Tibial artery (tissue), 4 donors: ENCODE data around the gene KRTAP10-1.

ENCODE experiments used
- DNase-seq, 2 donors: peaks; one replicate each; pipeline ENCODE4 v3.0.0-alpha.2; 2019
- H3K27ac ChIP-seq, 2 donors: fragments of 200-600 bp; sonication (generic) in 1 of 2; 1 replicate in 1 of 2; 2 replicates in 1 of 2; pipeline ENCODE4 v1.5.1; 2018 to 2019; ENCODE audit warnings: mild to moderate bottlenecking in 1 of 2
- H3K27me3 ChIP-seq, 2 donors: fragments of 200-600 bp; sonication (generic) in 1 of 2; one replicate each; pipeline versions ENCODE4 v1.5.1 to v1.6.0; 2016 to 2019
- H3K36me3 ChIP-seq, 3 donors: fragments of 200-600 bp; sonication (generic) in 2 of 3; one replicate each; pipeline ENCODE4 v1.5.1; 2016 to 2019; ENCODE audit warnings: mild to moderate bottlenecking in 2 of 3
- H3K4me1 ChIP-seq, 4 donors: fragments of 200-600 bp; sonication (generic) in 2 of 4; 1 replicate in 3 of 4; 2 replicates in 1 of 4; pipeline ENCODE4 v1.5.1; 2016 to 2019
- H3K4me3 ChIP-seq, 2 donors: fragments of 200-600 bp; sonication (generic) in 1 of 2; 1 replicate in 1 of 2; 2 replicates in 1 of 2; pipeline ENCODE4 v1.5.1; 2018 to 2019; ENCODE audit warnings: mild to moderate bottlenecking in 2 of 2
- H3K9me3 ChIP-seq, 3 donors: fragments of 200-600 bp; sonication (generic) in 1 of 3; one replicate each; pipeline ENCODE4 v1.5.1; 2016 to 2019
- CTCF ChIP-seq, 2 experiments: fragments of 200-600 bp in 1 of 2; fragments of 450-650 bp in 1 of 2; IDR thresholded peaks; one replicate each; pipeline ENCODE4 v1.5.1; 2017 to 2019; ENCODE audit warnings: antibody characterized with exemption in 2 of 2, mild to moderate bottlenecking in 1 of 2, moderate library complexity in 1 of 2
- intact Hi-C: fragments of 100-400 bp; cut with DNase I; formaldehyde crosslinking; loops from one replicate; pipeline ENCODE4 v1.15.0; 2023; ENCODE audit warnings: low total_unique reads

KRTAP10-1 gene

GRCh38 chr21:44533121-44533890, 6.7 kb downstream of the KRTAP10-1 start:
- TF ChIP-seq CTCF (IDR thresholded peaks at IDR 0.05) = no peak
- H3K4me3 ChIP-seq = no peak overlapping the region
- intact Hi-C loops = no loop called here
- H3K9me3 ChIP-seq = no peaks in the 10 kb centered on the region
- peak; percentile 17 to 64 for DNase-seq
- H3K4me1 ChIP-seq = no peaks in the 10 kb centered on the region
- H3K27ac ChIP-seq = no peak overlapping the region
- no peaks in the 10 kb centered on the region for H3K36me3 ChIP-seq
- peaks cover 0 to 34% of the 10 kb centered on the region in 2 donors for H3K27me3 ChIP-seq

GRCh38 chr21:44532712-44533111, 7.3 kb downstream of the KRTAP10-1 start:
- TF ChIP-seq CTCF (IDR thresholded peaks at IDR 0.05) = no peak
- no peaks in the 10 kb centered on the region for H3K36me3 ChIP-seq
- intact Hi-C loops = no loop called here
- no peak overlapping the region for H3K27ac ChIP-seq
- H3K4me1 ChIP-seq = no peaks in the 10 kb centered on the region
- peak; percentile 12 to 44 for DNase-seq
- peaks cover 0 to 29% of the 10 kb centered on the region in 2 donors for H3K27me3 ChIP-seq
- no peak overlapping the region for H3K4me3 ChIP-seq
- H3K9me3 ChIP-seq = no peaks in the 10 kb centered on the region

- H3K4me1 ChIP-seq = no peaks in the 10 kb centered on the region
- H3K9me3 ChIP-seq = no peaks in the 10 kb centered on the region
- no peak overlapping the region for H3K4me3 ChIP-seq
- peaks cover 0 to 28% of the 10 kb centered on the region in 2 donors for H3K27me3 ChIP-seq
- peak in 1 of 2 donors; percentile 13 for DNase-seq
- TF ChIP-seq CTCF (IDR thresholded peaks at IDR 0.05) = no peak
- H3K36me3 ChIP-seq = no peaks in the 10 kb centered on the region
- H3K27ac ChIP-seq = no peak overlapping the region
- intact Hi-C loops = no loop called here
These were observed 8.1 kb downstream of the KRTAP10-1 start for GRCh38 chr21:44531606-44532564.

- H3K4me1 ChIP-seq = no peaks in the 10 kb centered on the region
- H3K9me3 ChIP-seq = no peaks in the 10 kb centered on the region
- intact Hi-C loops = no loop called here
- no peak overlapping the region for H3K4me3 ChIP-seq
- DNase-seq = peak; percentile 6 to 48
- H3K27ac ChIP-seq = no peak overlapping the region
- peaks cover 0 to 28% of the 10 kb centered on the region in 2 donors for H3K27me3 ChIP-seq
- TF ChIP-seq CTCF (IDR thresholded peaks at IDR 0.05) = no peak
- H3K36me3 ChIP-seq = no peaks in the 10 kb centered on the region
These were observed 8.9 kb downstream of the KRTAP10-1 start for GRCh38 chr21:44530903-44531605.

- H3K4me1 ChIP-seq = no peaks in the 10 kb centered on the region
- H3K9me3 ChIP-seq = no peaks in the 10 kb centered on the region
- TF ChIP-seq CTCF (IDR thresholded peaks at IDR 0.05) = no peak
- H3K27ac ChIP-seq = no peak overlapping the region
- peak in 1 of 2 donors; percentile 10 for DNase-seq
- H3K36me3 ChIP-seq = no peaks in the 10 kb centered on the region
- intact Hi-C loops = no loop called here
- no peak overlapping the region for H3K4me3 ChIP-seq
- peaks cover 0 to 28% of the 10 kb centered on the region in 2 donors for H3K27me3 ChIP-seq
These were observed 9.6 kb downstream of the KRTAP10-1 start for GRCh38 chr21:44530221-44530902.
